GM12878 (cell line): ENCODE measurements around the gene HMGB3. TPM values are rescaled to one million over a fixed set of nuclear protein-coding genes. Genes with fewer than 3 reads are reported as not detected.

Experiments used
- ATAC-seq: fragments of 200-7000 bp; cut with Tn5 transposase; 3 replicates; pipeline ENCODE4 v1.9.1; 2020; ENCODE audit warnings: mild to moderate bottlenecking, moderate library complexity
- BruUV-seq: library from RNA; stranded (reverse); fragments of 400-500 nt; replicated peaks from 2 replicates; lab custom pipeline; 2021; lab: Mats Ljungman, UMichigan
- CTCF ChIA-PET: fragments of 300-600 bp; sonication (Branson Sonifier 250); formaldehyde crosslinking; extraction: SDS; loops from one replicate; lab custom pipeline; 2021; ENCODE audit warnings: inconsistent platforms; lab: Yijun Ruan, JAX
- POLR2A ChIA-PET: fragments of 350-600 bp; formaldehyde crosslinking; extraction: SDS; loops from one replicate; lab custom pipeline; 2021; ENCODE audit warnings: inconsistent platforms; lab: Charles Lee
- RAD21 ChIA-PET: fragments of 300-600 bp; sonication (Branson Sonifier 250); formaldehyde crosslinking; loops from one replicate; lab custom pipeline; 2023; ENCODE audit warnings: antibody characterized with exemption; ENCODE audit not compliant: unreplicated experiment; lab: Charles Lee
- SMC1A ChIA-PET: fragments of 300-600 bp; sonication (Branson Sonifier 250); formaldehyde crosslinking; loops from one replicate; lab custom pipeline; 2023; ENCODE audit not compliant: unreplicated experiment, uncharacterized antibody; lab: Charles Lee
- DNase-seq: peaks from one replicate; pipeline ENCODE4 v3.0.0-alpha.2; 2011; ENCODE audit warnings: low read depth, low spot score
- FAIRE-seq: peaks from 3 replicates; lab custom pipeline; 2011; peaks lifted over from hg19 to GRCh38; lab: Jason Lieb, UNC
- H2AFZ ChIP-seq: 2 replicates; pipeline ENCODE4 v1.6.0; 2011; ENCODE audit warnings: low read depth, low read length, control low read depth; ENCODE audit not compliant: control insufficient read depth
- H3K27ac ChIP-seq: 2 replicates; pipeline ENCODE4 v1.5.1; 2011; ENCODE audit warnings: control low read depth; ENCODE audit not compliant: control insufficient read depth, insufficient read depth
- H3K27me3 ChIP-seq, 2 experiments: replicated peaks in 1 of 2; 2 replicates each; pipeline versions ENCODE4 v1.6.0 to v1.6.1; 2011; ENCODE audit warnings: low read length in 1 of 2; ENCODE audit not compliant: control insufficient read depth in 2 of 2, insufficient read depth in 2 of 2
- H3K36me3 ChIP-seq, 2 experiments: 2 replicates each; pipeline ENCODE4 v1.5.1; 2011; ENCODE audit warnings: low read length in 1 of 2; ENCODE audit not compliant: control insufficient read depth in 2 of 2, insufficient read depth in 2 of 2
- H3K4me1 ChIP-seq: 2 replicates; pipeline ENCODE4 v1.6.1; 2011; ENCODE audit warnings: mild to moderate bottlenecking, low read length, moderate library complexity, mixed read lengths; ENCODE audit not compliant: control insufficient read depth, insufficient read depth
- H3K4me2 ChIP-seq: 2 replicates; pipeline ENCODE4 v1.6.0; 2011; ENCODE audit warnings: control low read depth; ENCODE audit not compliant: control insufficient read depth, insufficient read depth
- H3K4me3 ChIP-seq: fragments of 200-600 bp; sonication (generic); 2 replicates; pipeline ENCODE4 v1.5.1; 2016
- H3K79me2 ChIP-seq: 2 replicates; pipeline ENCODE4 v1.6.0; 2011; ENCODE audit warnings: low read length; ENCODE audit not compliant: control insufficient read depth, insufficient read depth
- H3K9ac ChIP-seq: 2 replicates; pipeline ENCODE4 v1.8.0; 2011; ENCODE audit warnings: low read length, control low read depth, mixed read lengths; ENCODE audit not compliant: control insufficient read depth, insufficient read depth
- H3K9me3 ChIP-seq: replicated peaks from 3 replicates; pipeline ENCODE4 v1.5.1; 2011; ENCODE audit warnings: mild to moderate bottlenecking, low read length; ENCODE audit not compliant: control insufficient read depth, insufficient read depth
- H4K20me1 ChIP-seq: 2 replicates; pipeline ENCODE4 v1.6.0; 2011; ENCODE audit not compliant: control insufficient read depth, insufficient read depth
- BRCA1 ChIP-seq: IDR thresholded peaks from 2 replicates; pipeline ENCODE4 v1.6.1; 2011; ENCODE audit warnings: low read depth, low read length, improper control_type of control experiment
- CHD2 ChIP-seq: IDR thresholded peaks from 2 replicates; pipeline ENCODE4 v1.6.1; 2011; ENCODE audit warnings: low read depth, low read length, improper control_type of control experiment, borderline replicate concordance
- ESRRA ChIP-seq: IDR thresholded peaks from 2 replicates; pipeline ENCODE4 v1.6.1; 2012; ENCODE audit warnings: mild to moderate bottlenecking, low read length, improper control_type of control experiment
- EZH2 ChIP-seq: IDR thresholded peaks from 2 replicates; pipeline ENCODE4 v1.6.1; 2012; ENCODE audit warnings: low read depth, mild to moderate bottlenecking, control low read depth, inconsistent platforms, low read length, borderline replicate concordance; ENCODE audit not compliant: control insufficient read depth
- HDAC2 ChIP-seq: fragments of 200-600 bp; sonication (generic); IDR thresholded peaks from 2 replicates; pipeline ENCODE4 v1.6.1; 2017
- IRF5 ChIP-seq: fragments of 450-650 bp; IDR thresholded peaks from 2 replicates; pipeline ENCODE4 v1.6.1; 2017; ENCODE audit warnings: borderline replicate concordance
- MTA2 ChIP-seq: fragments of 450-650 bp; IDR thresholded peaks from 2 replicates; pipeline ENCODE4 v1.6.1; 2016; ENCODE audit warnings: low read depth, mild to moderate bottlenecking, moderate library complexity
- MYB ChIP-seq: fragments of 150-350 bp; IDR thresholded peaks from 2 replicates; pipeline ENCODE4 v1.6.1; 2014; ENCODE audit warnings: mild to moderate bottlenecking, low read depth, low read length, borderline replicate concordance
- NR2F1 ChIP-seq: fragments of 450-650 bp; conservative IDR thresholded peaks from 2 replicates; pipeline ENCODE4 v1.6.1; 2017; ENCODE audit warnings: mild to moderate bottlenecking
- SMARCA5 ChIP-seq: fragments of 450-650 bp; IDR thresholded peaks from 2 replicates; pipeline ENCODE4 v1.6.1; 2017; ENCODE audit warnings: mild to moderate bottlenecking
- SUZ12 ChIP-seq: fragments of 200-600 bp; sonication (generic); IDR thresholded peaks from one replicate; pipeline ENCODE4 v1.6.1; 2018; ENCODE audit warnings: antibody characterized with exemption, mild to moderate bottlenecking; ENCODE audit not compliant: unreplicated experiment
- TCF3 ChIP-seq: IDR thresholded peaks from 2 replicates; pipeline ENCODE4 v1.6.1; 2012; ENCODE audit warnings: low read depth, mild to moderate bottlenecking, low read length, borderline replicate concordance; ENCODE audit not compliant: insufficient read depth
- WGBS: methylation state at CpG from one replicate; pipeline ENCODE4 v1.1.6; 2016; ENCODE audit warnings: low lambda C conversion rate; ENCODE audit not compliant: insufficient replicate concordance, insufficient coverage; ENCODE audit errors: missing lambda C conversion rate; 5-methylcytosine and 5-hydroxymethylcytosine counted together
- in situ Hi-C: fragments of 300-500 bp; cut with MboI; formaldehyde crosslinking; loops from 9 replicates; pipeline ENCODE4 v1.14.3; 2018; ENCODE audit warnings: mixed read lengths
- intact Hi-C: fragments of 100-400 bp; cut with micrococcal nuclease; formaldehyde crosslinking; loops from one replicate; pipeline ENCODE4 v1.14.2; 2022; ENCODE audit not compliant: unreplicated experiment
- polyA plus RNA-seq, 11 experiments: library from polyadenylated mRNA; depleted of rRNA in 4 of 11; unstranded in 6 of 11; stranded (reverse) in 5 of 11; fragments of >200 nt; fragmentation: Nextera tagmentation in 4 of 11; fragmentation: Illumina TruSeq in 1 of 11; extraction: Ambion mirVana in 4 of 11; extraction: Trizol in 1 of 11; gene quantifications; 1 replicate in 1 of 11; 2 replicates in 10 of 11; pipeline versions ENCODE4 v1.2.1 to v1.2.3, GENCODE V29; 2011 to 2016; ENCODE audit warnings: inconsistent platforms in 2 of 11, missing spikeins in 2 of 11, low read depth in 1 of 11
- total RNA-seq, 4 experiments: library from RNA; depleted of rRNA in 3 of 4; stranded (reverse); fragments of >200 nt in 3 of 4; fragmentation: Illumina TruSeq in 1 of 4; extraction: Trizol in 1 of 4; gene quantifications; 2 replicates each; pipeline versions ENCODE4 v1.2.1 to v1.2.3, GENCODE V29; 2013 to 2021

HMGB3 gene
- total and polyA plus RNA-seq, 10 of the 15 experiments (the other 5 are each of a cell fraction or from before 2014, with no cell fraction given): 19.1 to 167 (median 109) TPM

GRCh38 chrX:150936556-150936955 lies 46.6 kb upstream of the HMGB3 start (continued):
- no peak for TF ChIP-seq BRCA1

GRCh38 chrX:150940844-150941495 lies 42.2 kb upstream of the HMGB3 start:
- DNase-seq (no peak), ATAC-seq (no peak), FAIRE-seq (no peak)
- Histone ChIP-seq H3K4me1 (no peaks in the 10 kb centered on the region), H2AFZ (no peak overlapping the region), H3K9me3 (no peaks in the 10 kb centered on the region), H3K4me3 (no peak overlapping the region), H3K9ac (no peak overlapping the region), H3K4me2 (no peak overlapping the region), H3K79me2 (no peaks in the 10 kb centered on the region), H3K27me3 (no peaks in the 10 kb centered on the region), H4K20me1 (no peaks in the 10 kb centered on the region), H3K27ac (no peak overlapping the region), H3K36me3 (no peaks in the 10 kb centered on the region)
- SMC1A ChIA-PET: no interaction called here
- 13% methylated on average over 9 of the region's 9 CpGs for whole genome bisulfite sequencing
- in situ Hi-C loops (no loop called here), intact Hi-C loops (no loop called here)
- POLR2A ChIA-PET: interaction anchor here (0.7 kb wide), 1 partner anchor 8 kb away, joined by 7 read pairs; no protein-coding TSS in a partner anchor
- CTCF ChIA-PET: no interaction called here
- RAD21 ChIA-PET: no interaction called here
- TF ChIP-seq MTA2 (no peak), CHD2 (no peak), IRF5 (no peak), MYB (no peak), EZH2 (no peak), NR2F1 (no peak), HDAC2 (no peak), ESRRA (no peak), TCF3 (no peak), SUZ12 (no peak), SMARCA5 (no peak)
- BruUV-seq: no TSS peak
